GM12891 (cell line): ENCODE results near the gene NDUFS5.
"Not testable (repeated sequence)": the region's sequence is repeated elsewhere in the genome, so short reads cannot be mapped to it uniquely, and the experiment has no call there.

Experiments
- POLR2A ChIP-seq: IDR thresholded peaks from 2 replicates; pipeline ENCODE4 v1.6.1; 2011; ENCODE audit warnings: low read depth, low read length, control low read depth
- POLR2AphosphoS5 ChIP-seq: IDR thresholded peaks from 2 replicates; pipeline ENCODE4 v1.6.1; 2011; ENCODE audit warnings: low read depth, low read length, control low read depth
- SPI1 ChIP-seq: IDR thresholded peaks from 2 replicates; pipeline ENCODE4 v1.6.1; 2011; ENCODE audit warnings: low read depth, low read length, control low read depth
- TAF1 ChIP-seq: IDR thresholded peaks from 2 replicates; pipeline ENCODE4 v1.6.1; 2011; ENCODE audit warnings: low read depth, low read length, control low read depth

DNA sequence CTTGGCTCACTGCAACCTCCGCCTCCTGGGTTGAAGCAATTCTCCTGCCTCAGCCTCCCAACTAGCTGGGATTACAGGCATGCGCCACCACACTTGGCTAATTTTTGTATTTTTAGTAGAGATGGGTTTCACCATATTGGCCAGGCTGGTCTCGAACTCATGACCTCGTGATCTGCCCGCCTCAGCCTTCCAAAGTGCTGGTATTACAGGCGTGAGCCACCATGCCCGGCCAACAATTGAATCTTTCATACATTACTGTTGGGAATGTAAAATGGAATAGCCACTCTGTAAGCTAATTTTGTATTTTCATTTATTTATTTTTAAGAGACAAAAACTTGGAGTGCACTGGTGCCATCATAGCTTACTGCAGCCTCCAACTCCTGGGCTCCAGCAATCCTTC lies 35.4 kb downstream of the NDUFS5 start:
- not testable (repeated sequence) for TF ChIP-seq POLR2A, TAF1, POLR2AphosphoS5, SPI1
